HEK293 (cell line): Measurements from ENCODE around the gene PKN3.

Experiments
- ZBTB20 ChIP-seq: fragments of 450-650 bp; formaldehyde crosslinking; IDR thresholded peaks from 2 replicates; pipeline ENCODE4 v1.5.1; 2016; ENCODE audit warnings: missing biosample characterization, missing genetic modification characterization
- ZNF132 ChIP-seq: fragments of 450-650 bp; formaldehyde crosslinking; IDR thresholded peaks from 2 replicates; pipeline ENCODE4 v1.5.1; 2017; ENCODE audit warnings: missing biosample characterization, missing genetic modification characterization, borderline replicate concordance
- ZNF184 ChIP-seq: fragments of 450-650 bp; IDR thresholded peaks from 2 replicates; pipeline ENCODE4 v1.5.1; 2018; ENCODE audit warnings: missing biosample characterization, mild to moderate bottlenecking, missing genetic modification characterization
- ZNF335 ChIP-seq: fragments of 450-650 bp; formaldehyde crosslinking; conservative IDR thresholded peaks from 2 replicates; pipeline ENCODE4 v1.5.1; 2016; ENCODE audit warnings: missing biosample characterization, missing genetic modification characterization
- ZNF610 ChIP-seq: fragments of 450-650 bp; formaldehyde crosslinking; IDR thresholded peaks from 2 replicates; pipeline ENCODE4 v1.5.1; 2016; ENCODE audit warnings: missing biosample characterization, missing genetic modification characterization, borderline replicate concordance
- ZNF624 ChIP-seq: fragments of 450-650 bp; formaldehyde crosslinking; IDR thresholded peaks from 2 replicates; pipeline ENCODE4 v1.5.1; 2017; ENCODE audit warnings: missing biosample characterization, missing genetic modification characterization
- ZNF629 ChIP-seq: fragments of 450-650 bp; formaldehyde crosslinking; IDR thresholded peaks from 2 replicates; pipeline ENCODE4 v1.5.1; 2017; ENCODE audit warnings: missing biosample characterization, missing genetic modification characterization
- ZNF76 ChIP-seq: fragments of 450-650 bp; formaldehyde crosslinking; IDR thresholded peaks from 2 replicates; pipeline ENCODE4; 2016; ENCODE audit warnings: low read depth, missing biosample characterization, missing genetic modification characterization, borderline replicate concordance
- ZNF785 ChIP-seq: fragments of 450-650 bp; formaldehyde crosslinking; IDR thresholded peaks from 2 replicates; pipeline ENCODE4 v1.5.1; 2016; ENCODE audit warnings: missing biosample characterization, missing genetic modification characterization
- ZSCAN23 ChIP-seq: fragments of 450-650 bp; formaldehyde crosslinking; IDR thresholded peaks from 2 replicates; pipeline ENCODE4 v1.5.1; 2016; ENCODE audit warnings: missing biosample characterization, missing genetic modification characterization
- TF ChIP-seq, protein P1 (sequence below): fragments of 450-650 bp; formaldehyde crosslinking; IDR thresholded peaks from 2 replicates; pipeline ENCODE4 v1.5.1; 2016; ENCODE audit warnings: missing biosample characterization, missing genetic modification characterization
- TF ChIP-seq, protein P2 (sequence below): fragments of 450-650 bp; formaldehyde crosslinking; IDR thresholded peaks from 2 replicates; pipeline ENCODE4 v1.5.1; 2016; ENCODE audit warnings: missing biosample characterization, missing genetic modification characterization, low read depth
- TF ChIP-seq, protein P3 (sequence below): fragments of 450-650 bp; formaldehyde crosslinking; IDR thresholded peaks from 2 replicates; pipeline ENCODE4 v1.5.1; 2017; ENCODE audit warnings: missing biosample characterization, missing genetic modification characterization
- TF ChIP-seq, protein P4 (sequence below): fragments of 450-650 bp; formaldehyde crosslinking; IDR thresholded peaks from 2 replicates; pipeline ENCODE4 v1.5.1; 2016; ENCODE audit warnings: missing biosample characterization, missing genetic modification characterization

The PKN3 gene

DNA sequence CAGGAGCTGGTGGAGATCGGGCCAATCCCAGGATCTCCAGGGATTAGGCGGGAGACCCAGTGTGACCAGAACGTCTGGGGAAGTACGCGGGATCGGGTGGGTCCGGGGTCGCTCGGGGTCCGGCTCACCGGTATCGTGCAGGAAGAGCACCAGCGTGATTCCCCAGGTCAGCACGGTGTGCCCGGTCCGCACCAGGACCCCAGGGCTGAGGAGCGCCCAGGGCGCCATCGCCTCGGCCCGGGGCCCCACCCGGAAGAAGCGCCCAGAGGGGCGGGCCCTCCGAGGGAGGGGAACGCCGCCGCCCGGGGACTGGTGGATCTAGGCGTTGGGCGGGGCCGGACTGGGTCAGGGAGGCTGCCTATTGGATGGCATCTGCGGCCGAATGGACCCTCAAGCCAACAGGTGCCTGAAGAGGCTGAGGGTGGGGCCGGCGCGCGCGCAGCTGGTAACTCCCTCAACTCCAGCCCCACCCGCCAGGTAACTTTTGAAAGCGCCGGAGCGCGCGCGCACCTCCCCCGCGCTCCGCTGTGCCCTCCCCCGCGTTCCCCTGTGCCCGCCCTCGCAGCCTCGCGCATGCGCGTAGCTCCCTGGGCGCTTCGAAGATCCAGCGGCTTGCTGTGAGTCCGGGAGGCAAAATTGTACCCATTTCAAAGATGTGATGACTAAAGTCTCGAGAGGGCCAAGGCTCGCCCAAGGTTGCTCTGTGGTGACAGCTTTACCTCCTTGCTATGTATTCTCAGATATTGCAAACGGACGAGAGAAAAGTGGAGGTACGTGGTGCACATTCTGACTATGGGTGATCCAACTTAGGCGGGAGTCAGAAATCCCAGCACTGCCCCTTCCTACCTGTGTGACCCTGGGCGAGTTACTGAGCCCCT is 21.8 kb downstream of the PKN3 start, which contains the start of gene ZDHHC12 (continued):
- TF ChIP-seq, protein P1, sequence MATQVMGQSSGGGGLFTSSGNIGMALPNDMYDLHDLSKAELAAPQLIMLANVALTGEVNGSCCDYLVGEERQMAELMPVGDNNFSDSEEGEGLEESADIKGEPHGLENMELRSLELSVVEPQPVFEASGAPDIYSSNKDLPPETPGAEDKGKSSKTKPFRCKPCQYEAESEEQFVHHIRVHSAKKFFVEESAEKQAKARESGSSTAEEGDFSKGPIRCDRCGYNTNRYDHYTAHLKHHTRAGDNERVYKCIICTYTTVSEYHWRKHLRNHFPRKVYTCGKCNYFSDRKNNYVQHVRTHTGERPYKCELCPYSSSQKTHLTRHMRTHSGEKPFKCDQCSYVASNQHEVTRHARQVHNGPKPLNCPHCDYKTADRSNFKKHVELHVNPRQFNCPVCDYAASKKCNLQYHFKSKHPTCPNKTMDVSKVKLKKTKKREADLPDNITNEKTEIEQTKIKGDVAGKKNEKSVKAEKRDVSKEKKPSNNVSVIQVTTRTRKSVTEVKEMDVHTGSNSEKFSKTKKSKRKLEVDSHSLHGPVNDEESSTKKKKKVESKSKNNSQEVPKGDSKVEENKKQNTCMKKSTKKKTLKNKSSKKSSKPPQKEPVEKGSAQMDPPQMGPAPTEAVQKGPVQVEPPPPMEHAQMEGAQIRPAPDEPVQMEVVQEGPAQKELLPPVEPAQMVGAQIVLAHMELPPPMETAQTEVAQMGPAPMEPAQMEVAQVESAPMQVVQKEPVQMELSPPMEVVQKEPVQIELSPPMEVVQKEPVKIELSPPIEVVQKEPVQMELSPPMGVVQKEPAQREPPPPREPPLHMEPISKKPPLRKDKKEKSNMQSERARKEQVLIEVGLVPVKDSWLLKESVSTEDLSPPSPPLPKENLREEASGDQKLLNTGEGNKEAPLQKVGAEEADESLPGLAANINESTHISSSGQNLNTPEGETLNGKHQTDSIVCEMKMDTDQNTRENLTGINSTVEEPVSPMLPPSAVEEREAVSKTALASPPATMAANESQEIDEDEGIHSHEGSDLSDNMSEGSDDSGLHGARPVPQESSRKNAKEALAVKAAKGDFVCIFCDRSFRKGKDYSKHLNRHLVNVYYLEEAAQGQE (tag by site-specific recombination), result peak; percentile 25
- TF ChIP-seq, protein P2, sequence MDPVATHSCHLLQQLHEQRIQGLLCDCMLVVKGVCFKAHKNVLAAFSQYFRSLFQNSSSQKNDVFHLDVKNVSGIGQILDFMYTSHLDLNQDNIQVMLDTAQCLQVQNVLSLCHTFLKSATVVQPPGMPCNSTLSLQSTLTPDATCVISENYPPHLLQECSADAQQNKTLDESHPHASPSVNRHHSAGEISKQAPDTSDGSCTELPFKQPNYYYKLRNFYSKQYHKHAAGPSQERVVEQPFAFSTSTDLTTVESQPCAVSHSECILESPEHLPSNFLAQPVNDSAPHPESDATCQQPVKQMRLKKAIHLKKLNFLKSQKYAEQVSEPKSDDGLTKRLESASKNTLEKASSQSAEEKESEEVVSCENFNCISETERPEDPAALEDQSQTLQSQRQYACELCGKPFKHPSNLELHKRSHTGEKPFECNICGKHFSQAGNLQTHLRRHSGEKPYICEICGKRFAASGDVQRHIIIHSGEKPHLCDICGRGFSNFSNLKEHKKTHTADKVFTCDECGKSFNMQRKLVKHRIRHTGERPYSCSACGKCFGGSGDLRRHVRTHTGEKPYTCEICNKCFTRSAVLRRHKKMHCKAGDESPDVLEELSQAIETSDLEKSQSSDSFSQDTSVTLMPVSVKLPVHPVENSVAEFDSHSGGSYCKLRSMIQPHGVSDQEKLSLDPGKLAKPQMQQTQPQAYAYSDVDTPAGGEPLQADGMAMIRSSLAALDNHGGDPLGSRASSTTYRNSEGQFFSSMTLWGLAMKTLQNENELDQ, result no peak
- TF ChIP-seq ZNF76 (tag by site-specific recombination), result peak; percentile 48; the same call in 1 of the 2 replicates
- peak; percentile 93 for TF ChIP-seq ZBTB20 (tag by site-specific recombination)
- peak; percentile 54; the same call in 1 of the 2 replicates for TF ChIP-seq ZNF610 (tag by site-specific recombination)
- no peak for TF ChIP-seq ZNF624 (tag by site-specific recombination)
- TF ChIP-seq, protein P3, sequence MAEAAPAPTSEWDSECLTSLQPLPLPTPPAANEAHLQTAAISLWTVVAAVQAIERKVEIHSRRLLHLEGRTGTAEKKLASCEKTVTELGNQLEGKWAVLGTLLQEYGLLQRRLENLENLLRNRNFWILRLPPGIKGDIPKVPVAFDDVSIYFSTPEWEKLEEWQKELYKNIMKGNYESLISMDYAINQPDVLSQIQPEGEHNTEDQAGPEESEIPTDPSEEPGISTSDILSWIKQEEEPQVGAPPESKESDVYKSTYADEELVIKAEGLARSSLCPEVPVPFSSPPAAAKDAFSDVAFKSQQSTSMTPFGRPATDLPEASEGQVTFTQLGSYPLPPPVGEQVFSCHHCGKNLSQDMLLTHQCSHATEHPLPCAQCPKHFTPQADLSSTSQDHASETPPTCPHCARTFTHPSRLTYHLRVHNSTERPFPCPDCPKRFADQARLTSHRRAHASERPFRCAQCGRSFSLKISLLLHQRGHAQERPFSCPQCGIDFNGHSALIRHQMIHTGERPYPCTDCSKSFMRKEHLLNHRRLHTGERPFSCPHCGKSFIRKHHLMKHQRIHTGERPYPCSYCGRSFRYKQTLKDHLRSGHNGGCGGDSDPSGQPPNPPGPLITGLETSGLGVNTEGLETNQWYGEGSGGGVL (tag by site-specific recombination), result no peak
- TF ChIP-seq ZNF184, result peak; percentile 71; the same call in 1 of the 2 replicates
- 0 out of 2 replicates have a peak, but pooled peaks have one; percentile 66 for TF ChIP-seq ZNF785 (tag by site-specific recombination)
- peak; percentile 54; the same call in 1 of the 2 replicates for TF ChIP-seq ZNF629 (tag by site-specific recombination)
- peak; percentile 82 for TF ChIP-seq ZSCAN23
- TF ChIP-seq, protein P4, sequence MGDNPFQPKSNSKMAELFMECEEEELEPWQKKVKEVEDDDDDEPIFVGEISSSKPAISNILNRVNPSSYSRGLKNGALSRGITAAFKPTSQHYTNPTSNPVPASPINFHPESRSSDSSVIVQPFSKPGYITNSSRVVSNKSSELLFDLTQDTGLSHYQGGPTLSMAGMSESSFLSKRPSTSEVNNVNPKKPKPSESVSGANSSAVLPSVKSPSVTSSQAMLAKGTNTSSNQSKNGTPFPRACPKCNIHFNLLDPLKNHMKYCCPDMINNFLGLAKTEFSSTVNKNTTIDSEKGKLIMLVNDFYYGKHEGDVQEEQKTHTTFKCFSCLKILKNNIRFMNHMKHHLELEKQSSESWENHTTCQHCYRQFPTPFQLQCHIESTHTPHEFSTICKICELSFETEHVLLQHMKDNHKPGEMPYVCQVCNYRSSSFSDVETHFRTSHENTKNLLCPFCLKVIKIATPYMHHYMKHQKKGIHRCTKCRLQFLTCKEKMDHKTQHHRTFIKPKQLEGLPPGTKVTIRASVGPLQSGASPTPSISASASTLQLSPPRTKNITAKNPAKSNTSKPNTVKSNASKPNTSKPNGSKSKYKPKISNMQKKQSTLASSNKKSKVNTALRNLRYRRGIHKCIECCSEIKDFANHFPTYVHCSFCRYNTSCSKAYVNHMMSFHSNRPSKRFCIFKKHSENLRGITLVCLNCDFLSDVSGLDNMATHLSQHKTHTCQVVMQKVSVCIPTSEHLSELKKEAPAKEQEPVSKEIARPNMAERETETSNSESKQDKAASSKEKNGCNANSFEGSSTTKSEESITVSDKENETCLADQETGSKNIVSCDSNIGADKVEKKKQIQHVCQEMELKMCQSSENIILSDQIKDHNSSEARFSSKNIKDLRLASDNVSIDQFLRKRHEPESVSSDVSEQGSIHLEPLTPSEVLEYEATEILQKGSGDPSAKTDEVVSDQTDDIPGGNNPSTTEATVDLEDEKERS (tag by site-specific recombination), result peak; percentile 68; the same call in 1 of the 2 replicates
- no peak for TF ChIP-seq ZNF132
- peak; percentile 81 for TF ChIP-seq ZNF335
